SK-N-SH (cell line): ENCODE data around the gene RGL4. TPM values are rescaled to one million over a fixed set of nuclear protein-coding genes. Genes with fewer than 3 reads are reported as not detected.

ENCODE experiments used
- CTCF ChIA-PET: fragments of 300-600, 350-600 bp; formaldehyde crosslinking; extraction: SDS; loops from one replicate; lab custom pipeline; 2021; lab: Yijun Ruan, JAX
- POLR2A ChIA-PET: fragments of 350-600 bp; sonication (Branson Sonifier 250); formaldehyde crosslinking; extraction: SDS; loops from one replicate; lab custom pipeline; 2020; ENCODE audit warnings: antibody characterized with exemption, inconsistent platforms; lab: Yijun Ruan, JAX
- DNase-seq: peaks from one replicate; pipeline ENCODE4 v3.0.0; 2012
- H2AFZ ChIP-seq: fragments of 200-600 bp; sonication (generic); 2 replicates; pipeline ENCODE4 v1.8.1; 2016; ENCODE audit warnings: antibody characterized with exemption, mild to moderate bottlenecking, low read depth
- H3F3A ChIP-seq: fragments of 200-600 bp; sonication (generic); replicated peaks from 2 replicates; pipeline ENCODE3; 2016; ENCODE audit warnings: antibody characterized with exemption, mild to moderate bottlenecking; ENCODE audit not compliant: insufficient read depth
- H3K27ac ChIP-seq, 2 experiments: fragments of 200-500 bp in 1 of 2; fragments of 200-600 bp in 1 of 2; sonication (Bioruptor generic) in 1 of 2; sonication (generic), shearing (Covaris generic) in 1 of 2; 2 replicates each; pipeline versions ENCODE4 v1.5.1 to v1.6.1; 2014 to 2016; ENCODE audit warnings: low read depth in 2 of 2, inconsistent platforms in 1 of 2, low read length in 1 of 2, mild to moderate bottlenecking in 1 of 2, mixed read lengths in 1 of 2
- H3K27me3 ChIP-seq: fragments of 200-600 bp; sonication (generic), shearing (Covaris generic); 2 replicates; pipeline ENCODE4 v1.6.1; 2016; ENCODE audit warnings: mixed run types; ENCODE audit not compliant: insufficient read depth
- H3K36me3 ChIP-seq, 2 experiments: fragments of 200-500 bp in 1 of 2; fragments of 200-600 bp in 1 of 2; sonication (Bioruptor generic) in 1 of 2; sonication (generic) in 1 of 2; replicated peaks in 1 of 2; 2 replicates each; pipeline versions ENCODE3 to v1.5.1; 2014 to 2016; ENCODE audit warnings: low read length in 1 of 2, mild to moderate bottlenecking in 1 of 2; ENCODE audit not compliant: insufficient read depth in 2 of 2, control insufficient read depth in 1 of 2
- H3K4me1 ChIP-seq, 2 experiments: fragments of 200-500 bp in 1 of 2; fragments of 200-600 bp in 1 of 2; sonication (Bioruptor generic) in 1 of 2; sonication (generic), shearing (Covaris generic) in 1 of 2; 2 replicates each; pipeline versions ENCODE4 v1.5.1 to v1.6.1; 2014 to 2016; ENCODE audit warnings: low read depth in 1 of 2, low read length in 1 of 2, mixed run types in 1 of 2; ENCODE audit not compliant: insufficient read depth in 2 of 2, control insufficient read depth in 1 of 2
- H3K4me2 ChIP-seq: fragments of 200-600 bp; sonication (generic), shearing (Covaris generic); 2 replicates; pipeline ENCODE4 v1.6.1; 2017; ENCODE audit warnings: mixed run types
- H3K4me3 ChIP-seq, 2 experiments: fragments of 200-500 bp in 1 of 2; fragments of 200-600 bp in 1 of 2; sonication (Bioruptor generic) in 1 of 2; sonication (generic), shearing (Covaris generic) in 1 of 2; 2 replicates each; pipeline versions ENCODE4 v1.5.1 to v1.8.1; 2014 to 2016; ENCODE audit warnings: low read depth in 2 of 2, inconsistent platforms in 1 of 2, low read length in 1 of 2, mild to moderate bottlenecking in 1 of 2, mixed read lengths in 1 of 2, moderate library complexity in 1 of 2
- H3K79me2 ChIP-seq: fragments of 200-600 bp; sonication (generic); 2 replicates; pipeline ENCODE4 v1.8.1; 2017; ENCODE audit warnings: mild to moderate bottlenecking; ENCODE audit not compliant: insufficient read depth
- H3K9ac ChIP-seq: fragments of 200-600 bp; sonication (generic); 2 replicates; pipeline ENCODE4 v1.6.1; 2017; ENCODE audit warnings: mixed run types
- H3K9me2 ChIP-seq: fragments of 200-600 bp; sonication (generic); 2 replicates; pipeline ENCODE4 v1.6.1; 2017; ENCODE audit warnings: mixed run types
- H3K9me3 ChIP-seq: fragments of 200-600 bp; sonication (generic); 2 replicates; pipeline ENCODE4 v1.6.1; 2017; ENCODE audit warnings: mixed run types, mild to moderate bottlenecking, moderate library complexity
- H4K20me1 ChIP-seq: fragments of 200-600 bp; sonication (generic); 2 replicates; pipeline ENCODE4 v1.6.1; 2017; ENCODE audit warnings: mild to moderate bottlenecking, mixed run types; ENCODE audit not compliant: insufficient read depth
- CHD2 ChIP-seq: fragments of 150-350 bp; IDR thresholded peaks from 2 replicates; pipeline ENCODE4 v1.6.1; 2018; ENCODE audit warnings: low read length; ENCODE audit not compliant: partially characterized antibody
- EZH2phosphoT487 ChIP-seq: fragments of 200-600 bp; sonication (generic); IDR thresholded peaks from 2 replicates; pipeline ENCODE4 v1.6.1; 2017; ENCODE audit warnings: low read depth, mixed run types, mild to moderate bottlenecking, antibody characterized with exemption, moderate library complexity, borderline replicate concordance
- FOSL2 ChIP-seq: IDR thresholded peaks from 2 replicates; pipeline ENCODE4 v1.4.0; 2012; ENCODE audit warnings: low read depth, mild to moderate bottlenecking, moderate library complexity, borderline replicate concordance
- FOXM1 ChIP-seq: IDR thresholded peaks from 2 replicates; pipeline ENCODE4 v1.4.0; 2012; ENCODE audit warnings: low read depth, mild to moderate bottlenecking
- MEF2A ChIP-seq: IDR thresholded peaks from 2 replicates; pipeline ENCODE4 v1.4.0; 2012; ENCODE audit warnings: low read depth, borderline replicate concordance
- SIN3A ChIP-seq: IDR thresholded peaks from 2 replicates; pipeline ENCODE4 v1.6.1; 2012; ENCODE audit warnings: low read depth, mild to moderate bottlenecking, low read length, moderate library complexity, borderline replicate concordance
- TAF1 ChIP-seq: IDR thresholded peaks from 2 replicates; pipeline ENCODE4 v1.6.1; 2012; ENCODE audit warnings: low read depth, mild to moderate bottlenecking, low read length, moderate library complexity, borderline replicate concordance
- TCF12 ChIP-seq: IDR thresholded peaks from 2 replicates; pipeline ENCODE4 v1.4.0; 2012
- TEAD4 ChIP-seq: IDR thresholded peaks from 2 replicates; pipeline ENCODE4 v1.4.0; 2012; ENCODE audit warnings: mild to moderate bottlenecking, borderline replicate concordance; ENCODE audit not compliant: insufficient read depth
- WGBS: methylation state at CpG from one replicate; pipeline ENCODE4 v1.1.6; 2017; ENCODE audit warnings: low lambda C conversion rate; 5-methylcytosine and 5-hydroxymethylcytosine counted together
- polyA plus RNA-seq, 3 experiments: library from polyadenylated mRNA; depleted of rRNA; stranded (reverse); fragments of >200 nt; gene quantifications; 2 replicates each; pipeline ENCODE4 v1.2.3, GENCODE V29; 2012
- TF ChIP-seq, protein P1 (sequence below): fragments of 200-600 bp; sonication (generic); IDR thresholded peaks from 2 replicates; pipeline ENCODE4 v1.6.1; 2017; ENCODE audit warnings: antibody characterized with exemption, mild to moderate bottlenecking, moderate library complexity
- TF ChIP-seq, protein P2 (sequence below): IDR thresholded peaks from 2 replicates; pipeline ENCODE4 v1.6.1; 2012; ENCODE audit warnings: mild to moderate bottlenecking, low read depth, low read length, moderate library complexity
- TF ChIP-seq, protein P3 (sequence below): IDR thresholded peaks from 2 replicates; pipeline ENCODE4 v1.4.0; 2012; ENCODE audit warnings: low read depth, borderline replicate concordance
- TF ChIP-seq, protein P4 (sequence below): fragments of 150-350 bp; IDR thresholded peaks from 2 replicates; pipeline ENCODE4 v1.6.1; 2016; ENCODE audit warnings: mild to moderate bottlenecking, low read depth, low read length

Gene RGL4
- polyA plus RNA-seq, 1 of the 3 experiments (the other 2 are of a cell fraction): not detected

DNA sequence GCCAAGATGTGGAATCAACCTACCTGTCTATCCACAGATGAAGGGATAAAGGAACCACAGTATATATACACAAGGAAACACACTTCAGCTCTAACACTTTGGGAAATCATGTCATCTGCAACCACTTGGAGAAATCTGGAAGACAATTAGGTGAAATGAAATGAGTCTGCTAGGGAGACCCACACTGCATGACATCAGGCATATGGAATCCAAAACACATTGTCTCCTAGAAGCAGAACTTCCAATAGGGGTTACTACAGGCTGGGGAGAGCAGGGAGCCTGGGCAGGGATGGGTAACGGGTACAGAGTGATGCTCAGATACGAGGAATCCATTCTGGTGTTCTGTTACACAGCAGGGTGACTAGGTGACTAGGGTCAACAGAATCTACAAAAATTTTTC, 18.3 kb downstream of the RGL4 start (continued):
- TF ChIP-seq, protein P1, sequence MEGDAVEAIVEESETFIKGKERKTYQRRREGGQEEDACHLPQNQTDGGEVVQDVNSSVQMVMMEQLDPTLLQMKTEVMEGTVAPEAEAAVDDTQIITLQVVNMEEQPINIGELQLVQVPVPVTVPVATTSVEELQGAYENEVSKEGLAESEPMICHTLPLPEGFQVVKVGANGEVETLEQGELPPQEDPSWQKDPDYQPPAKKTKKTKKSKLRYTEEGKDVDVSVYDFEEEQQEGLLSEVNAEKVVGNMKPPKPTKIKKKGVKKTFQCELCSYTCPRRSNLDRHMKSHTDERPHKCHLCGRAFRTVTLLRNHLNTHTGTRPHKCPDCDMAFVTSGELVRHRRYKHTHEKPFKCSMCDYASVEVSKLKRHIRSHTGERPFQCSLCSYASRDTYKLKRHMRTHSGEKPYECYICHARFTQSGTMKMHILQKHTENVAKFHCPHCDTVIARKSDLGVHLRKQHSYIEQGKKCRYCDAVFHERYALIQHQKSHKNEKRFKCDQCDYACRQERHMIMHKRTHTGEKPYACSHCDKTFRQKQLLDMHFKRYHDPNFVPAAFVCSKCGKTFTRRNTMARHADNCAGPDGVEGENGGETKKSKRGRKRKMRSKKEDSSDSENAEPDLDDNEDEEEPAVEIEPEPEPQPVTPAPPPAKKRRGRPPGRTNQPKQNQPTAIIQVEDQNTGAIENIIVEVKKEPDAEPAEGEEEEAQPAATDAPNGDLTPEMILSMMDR: no peak
- TF ChIP-seq, protein P2, sequence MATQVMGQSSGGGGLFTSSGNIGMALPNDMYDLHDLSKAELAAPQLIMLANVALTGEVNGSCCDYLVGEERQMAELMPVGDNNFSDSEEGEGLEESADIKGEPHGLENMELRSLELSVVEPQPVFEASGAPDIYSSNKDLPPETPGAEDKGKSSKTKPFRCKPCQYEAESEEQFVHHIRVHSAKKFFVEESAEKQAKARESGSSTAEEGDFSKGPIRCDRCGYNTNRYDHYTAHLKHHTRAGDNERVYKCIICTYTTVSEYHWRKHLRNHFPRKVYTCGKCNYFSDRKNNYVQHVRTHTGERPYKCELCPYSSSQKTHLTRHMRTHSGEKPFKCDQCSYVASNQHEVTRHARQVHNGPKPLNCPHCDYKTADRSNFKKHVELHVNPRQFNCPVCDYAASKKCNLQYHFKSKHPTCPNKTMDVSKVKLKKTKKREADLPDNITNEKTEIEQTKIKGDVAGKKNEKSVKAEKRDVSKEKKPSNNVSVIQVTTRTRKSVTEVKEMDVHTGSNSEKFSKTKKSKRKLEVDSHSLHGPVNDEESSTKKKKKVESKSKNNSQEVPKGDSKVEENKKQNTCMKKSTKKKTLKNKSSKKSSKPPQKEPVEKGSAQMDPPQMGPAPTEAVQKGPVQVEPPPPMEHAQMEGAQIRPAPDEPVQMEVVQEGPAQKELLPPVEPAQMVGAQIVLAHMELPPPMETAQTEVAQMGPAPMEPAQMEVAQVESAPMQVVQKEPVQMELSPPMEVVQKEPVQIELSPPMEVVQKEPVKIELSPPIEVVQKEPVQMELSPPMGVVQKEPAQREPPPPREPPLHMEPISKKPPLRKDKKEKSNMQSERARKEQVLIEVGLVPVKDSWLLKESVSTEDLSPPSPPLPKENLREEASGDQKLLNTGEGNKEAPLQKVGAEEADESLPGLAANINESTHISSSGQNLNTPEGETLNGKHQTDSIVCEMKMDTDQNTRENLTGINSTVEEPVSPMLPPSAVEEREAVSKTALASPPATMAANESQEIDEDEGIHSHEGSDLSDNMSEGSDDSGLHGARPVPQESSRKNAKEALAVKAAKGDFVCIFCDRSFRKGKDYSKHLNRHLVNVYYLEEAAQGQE: no peak

DNA sequence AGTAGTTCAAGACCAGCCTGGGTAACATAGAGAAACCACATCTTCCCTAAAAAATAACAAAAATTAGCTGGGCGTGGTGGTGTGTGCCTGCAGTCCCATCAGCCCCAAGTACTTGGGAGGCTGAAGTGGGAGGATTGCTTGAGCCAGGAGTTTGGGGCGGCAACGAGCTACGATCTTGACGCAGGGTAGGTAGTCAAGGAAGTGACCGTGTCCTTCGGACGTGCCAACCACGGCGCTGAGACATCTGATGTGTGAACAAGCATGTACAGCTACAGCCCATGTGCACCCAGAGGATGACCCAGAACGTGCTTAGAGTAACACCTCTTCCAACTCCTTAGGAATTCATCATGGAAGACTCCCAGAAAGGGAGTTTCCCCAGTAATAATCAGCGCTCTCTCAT, 21.4 kb downstream of the RGL4 start:
- ChIA-PET POLR2A (no interaction called here), CTCF (interaction anchor here (0.7 kb wide), 1 partner anchor 15 kb away, joined by 3 read pairs; no protein-coding TSS in a partner anchor)
- H3K4me1 ChIP-seq: peaks cover 0 to 3% of the 10 kb centered on the region in 2 experiments; a peak in 1 of 4 replicates
- H2AFZ ChIP-seq: no peak overlapping the region
- H3K79me2 ChIP-seq: peaks cover 17% of the 10 kb centered on the region
- peaks cover 29 to 37% of the 10 kb centered on the region in 2 experiments for H3K36me3 ChIP-seq
- no peaks in the 10 kb centered on the region for H3K27me3 ChIP-seq
- TF ChIP-seq CHD2: no peak
- no peak for TF ChIP-seq FOSL2
- TF ChIP-seq MEF2A: no peak
- TF ChIP-seq, protein P3, sequence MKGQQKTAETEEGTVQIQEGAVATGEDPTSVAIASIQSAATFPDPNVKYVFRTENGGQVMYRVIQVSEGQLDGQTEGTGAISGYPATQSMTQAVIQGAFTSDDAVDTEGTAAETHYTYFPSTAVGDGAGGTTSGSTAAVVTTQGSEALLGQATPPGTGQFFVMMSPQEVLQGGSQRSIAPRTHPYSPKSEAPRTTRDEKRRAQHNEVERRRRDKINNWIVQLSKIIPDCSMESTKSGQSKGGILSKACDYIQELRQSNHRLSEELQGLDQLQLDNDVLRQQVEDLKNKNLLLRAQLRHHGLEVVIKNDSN: no peak
- no peak for TF ChIP-seq TEAD4
- no peak for TF ChIP-seq TAF1
- TF ChIP-seq, protein P4, sequence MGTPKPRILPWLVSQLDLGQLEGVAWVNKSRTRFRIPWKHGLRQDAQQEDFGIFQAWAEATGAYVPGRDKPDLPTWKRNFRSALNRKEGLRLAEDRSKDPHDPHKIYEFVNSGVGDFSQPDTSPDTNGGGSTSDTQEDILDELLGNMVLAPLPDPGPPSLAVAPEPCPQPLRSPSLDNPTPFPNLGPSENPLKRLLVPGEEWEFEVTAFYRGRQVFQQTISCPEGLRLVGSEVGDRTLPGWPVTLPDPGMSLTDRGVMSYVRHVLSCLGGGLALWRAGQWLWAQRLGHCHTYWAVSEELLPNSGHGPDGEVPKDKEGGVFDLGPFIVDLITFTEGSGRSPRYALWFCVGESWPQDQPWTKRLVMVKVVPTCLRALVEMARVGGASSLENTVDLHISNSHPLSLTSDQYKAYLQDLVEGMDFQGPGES: no peak
- TF ChIP-seq FOXM1: no peak
- TF ChIP-seq SIN3A: no peak
- no peak for TF ChIP-seq EZH2phosphoT487
- no peak for TF ChIP-seq TCF12
- WGBS: 97% methylated on average over 12 of the region's 12 CpGs
- H4K20me1 ChIP-seq: no peaks in the 10 kb centered on the region
- no peaks in the 10 kb centered on the region for H3F3A ChIP-seq
- H3K9ac ChIP-seq: no peak overlapping the region
- H3K4me2 ChIP-seq: no peak overlapping the region
- DNase-seq: no peak
- no peak overlapping the region for H3K4me3 ChIP-seq
- no peaks in the 10 kb centered on the region for H3K9me2 ChIP-seq
- no peak overlapping the region for H3K27ac ChIP-seq
- H3K9me3 ChIP-seq: no peaks in the 10 kb centered on the region
